Cardiac fibroblast (primary cell): ENCODE data around the gene SARS2.

Source experiments
- DNase-seq, 2 donors: peaks; one replicate each; pipeline versions ENCODE4 v3.0.0 to v3.0.0-alpha.2; 2010; ENCODE audit warnings: low read depth in 2 of 2
- H3K4me3 ChIP-seq, 2 donors: replicated peaks in 1 of 2; 1 replicate in 1 of 2; 2 replicates in 1 of 2; pipeline ENCODE4 v1.5.1; 2011; ENCODE audit warnings: low read depth in 2 of 2, low read length in 2 of 2, mild to moderate bottlenecking in 2 of 2, moderate library complexity in 1 of 2
- CTCF ChIP-seq: IDR thresholded peaks from one replicate; pipeline ENCODE4 v1.5.1; 2011; ENCODE audit warnings: low read depth, mild to moderate bottlenecking, low read length, inconsistent platforms

Gene SARS2

GRCh38 chr19:38869836-38870607 is 60.5 kb downstream of the SARS2 start:
- peak; percentile 71 for TF ChIP-seq CTCF
- peak; percentile 50 to 68 for DNase-seq
- H3K4me3 ChIP-seq: peak overlapping the region; percentile 43

GRCh38 chr19:38869160-38869835 is 61.3 kb downstream of the SARS2 start:
- no peak for TF ChIP-seq CTCF
- peak overlapping the region; percentile 43 for H3K4me3 ChIP-seq
- DNase-seq: peak in 1 of 2 donors; percentile 5

- no peak overlapping the region for H3K4me3 ChIP-seq
- no peak for DNase-seq
- TF ChIP-seq CTCF: no peak
Observed at GRCh38 chr19:38868551-38868950, 62.0 kb downstream of the SARS2 start.

- TF ChIP-seq CTCF: no peak
- no peak for DNase-seq
- no peak overlapping the region for H3K4me3 ChIP-seq
Observed at GRCh38 chr19:38867171-38867780, 63.3 kb downstream of the SARS2 start.
